Fibroblast of skin of left quadriceps (primary cell): Measurements from ENCODE around the gene KCND2.

Experiments
- DNase-seq, 2 experiments: peaks; one replicate each; pipeline ENCODE4 v3.0.0-alpha.2; 2013; ENCODE audit warnings: low read depth in 2 of 2

The KCND2 gene

DNA sequence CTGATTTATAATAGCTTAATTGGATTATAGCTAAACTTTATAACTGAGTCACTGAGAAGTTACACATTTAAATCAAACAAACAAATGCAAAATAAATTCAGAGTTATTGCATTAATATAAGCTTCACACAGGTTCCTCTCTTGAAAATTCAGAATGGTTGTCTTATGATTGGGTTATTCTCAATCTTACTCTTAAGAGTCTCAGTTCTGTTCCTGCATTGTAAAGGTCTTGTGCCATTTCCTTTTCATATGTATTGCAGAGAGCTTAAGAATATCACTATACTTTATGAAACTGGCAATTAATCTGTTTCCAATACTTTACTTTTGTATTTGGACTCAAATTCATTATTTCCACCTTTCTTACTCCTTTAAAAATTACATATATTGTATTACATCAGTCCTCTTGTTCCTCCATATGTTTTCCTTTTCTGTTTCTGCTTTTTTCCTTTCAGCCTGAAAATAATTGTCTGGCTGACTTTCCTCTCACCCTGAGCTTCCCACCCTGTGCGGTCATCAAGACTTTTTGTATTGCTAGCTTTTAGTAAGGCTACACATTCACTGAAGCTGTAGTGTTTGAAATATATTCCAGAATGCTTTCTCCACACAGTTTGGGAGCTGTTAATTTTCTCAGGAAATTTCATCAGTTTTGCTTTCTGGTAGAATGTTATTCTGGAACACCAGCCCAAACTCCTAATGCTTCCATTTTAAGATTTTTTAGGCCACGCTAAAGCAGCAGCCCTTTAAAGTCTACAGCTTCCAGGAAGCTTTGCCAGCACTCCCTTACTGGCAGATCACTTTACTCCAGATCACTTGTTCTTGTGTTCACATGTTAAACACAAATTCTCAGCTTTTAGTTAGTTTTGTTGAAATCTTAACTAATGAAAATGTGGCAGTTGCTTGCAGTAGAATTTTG is 139.4 kb downstream of the KCND2 start:
- DNase-seq: no peak

DNA sequence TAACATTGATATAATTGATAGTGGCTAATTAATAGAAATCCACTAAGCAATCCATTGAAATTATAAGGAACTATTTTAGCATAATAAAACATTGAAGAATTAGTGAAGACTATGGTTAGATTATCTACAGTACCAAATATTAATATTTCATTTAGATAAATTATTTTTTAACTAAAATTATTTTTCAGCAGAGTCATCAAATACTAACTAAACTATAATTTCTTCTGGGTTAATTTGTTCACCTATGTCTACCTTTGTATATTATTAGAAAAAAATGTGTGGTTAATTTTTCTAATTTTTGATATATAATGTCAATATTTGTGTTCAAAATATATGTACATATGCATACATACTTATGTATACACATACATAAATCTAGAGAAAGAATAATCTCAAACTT is 140.2 kb downstream of the KCND2 start:
- DNase-seq: no peak

DNA sequence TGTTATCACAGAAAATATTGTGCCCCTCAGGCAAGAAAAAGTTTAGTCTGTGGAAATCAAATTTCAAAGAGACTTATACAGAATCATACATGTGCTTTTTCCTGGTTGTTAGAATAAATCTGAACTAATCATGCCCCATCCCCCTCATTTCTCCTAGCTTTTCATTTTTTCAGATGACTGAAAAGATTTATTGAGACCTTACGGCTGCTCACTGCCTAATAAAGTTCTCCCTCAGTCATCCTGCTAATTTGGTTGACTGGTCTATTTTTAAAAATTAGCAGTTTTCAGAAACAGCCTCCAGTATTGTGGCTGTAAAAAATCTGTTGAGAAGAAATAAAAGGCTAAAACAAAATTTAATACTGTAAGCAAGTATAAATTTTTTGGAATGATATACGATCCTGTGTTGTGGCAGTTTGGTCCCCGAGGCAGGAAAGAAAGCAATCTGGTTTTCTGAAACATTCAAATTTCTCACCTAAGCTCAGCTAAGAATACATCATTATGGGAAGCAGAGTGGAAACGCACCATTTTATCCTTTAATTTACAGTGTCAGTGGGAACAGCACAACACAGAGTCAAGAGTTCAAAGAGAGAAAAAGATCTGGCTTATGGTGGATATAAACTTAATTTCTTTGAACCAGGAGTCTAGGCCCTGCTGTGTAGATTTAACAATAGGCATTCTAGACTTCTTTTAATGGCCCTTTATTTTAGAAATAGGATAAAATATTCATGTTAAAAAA is 144.4 kb downstream of the KCND2 start:
- DNase-seq: no peak

DNA sequence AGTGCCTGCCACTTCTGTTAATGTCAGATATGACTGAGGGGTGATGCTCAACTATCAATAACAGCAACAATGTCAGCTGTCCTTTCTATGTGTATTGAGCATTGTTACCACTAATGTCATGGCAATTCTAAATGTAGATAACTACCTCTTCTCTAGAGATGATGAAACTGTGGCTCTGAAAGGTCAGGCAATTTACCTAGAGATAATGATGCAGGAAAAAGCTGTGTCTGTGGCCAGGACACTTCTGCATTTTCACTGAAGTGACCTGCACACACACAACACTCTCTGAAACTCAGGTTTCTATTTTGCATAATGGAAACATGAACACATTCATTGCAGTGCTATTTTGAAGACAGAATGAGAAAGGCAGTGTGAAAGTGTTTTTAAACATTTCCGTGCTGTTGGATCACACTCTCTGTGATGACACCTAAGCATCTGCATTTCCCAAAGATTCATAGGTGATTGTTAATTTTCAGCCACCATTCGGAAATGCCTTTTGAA is 148.2 kb downstream of the KCND2 start:
- no peak for DNase-seq

DNA sequence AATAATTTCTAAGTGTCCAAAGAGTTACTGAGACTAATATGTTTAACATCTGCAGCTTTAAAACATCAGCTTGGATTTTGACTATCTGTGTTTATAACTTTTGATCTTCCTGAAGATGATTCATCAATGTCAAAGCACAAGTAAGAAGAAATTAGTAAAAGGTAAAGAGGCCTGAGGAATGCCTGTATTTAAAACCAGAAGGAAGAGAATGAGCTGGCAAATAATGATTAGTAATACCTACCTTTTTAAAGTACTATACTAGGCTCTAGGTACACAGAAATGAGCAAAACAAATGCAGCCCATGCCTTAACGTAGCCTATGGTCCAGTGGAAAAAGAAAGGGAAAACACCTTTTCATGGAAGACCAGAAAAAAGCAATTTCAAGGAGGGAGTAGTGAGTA is 158.0 kb downstream of the KCND2 start:
- no peak for DNase-seq

DNA sequence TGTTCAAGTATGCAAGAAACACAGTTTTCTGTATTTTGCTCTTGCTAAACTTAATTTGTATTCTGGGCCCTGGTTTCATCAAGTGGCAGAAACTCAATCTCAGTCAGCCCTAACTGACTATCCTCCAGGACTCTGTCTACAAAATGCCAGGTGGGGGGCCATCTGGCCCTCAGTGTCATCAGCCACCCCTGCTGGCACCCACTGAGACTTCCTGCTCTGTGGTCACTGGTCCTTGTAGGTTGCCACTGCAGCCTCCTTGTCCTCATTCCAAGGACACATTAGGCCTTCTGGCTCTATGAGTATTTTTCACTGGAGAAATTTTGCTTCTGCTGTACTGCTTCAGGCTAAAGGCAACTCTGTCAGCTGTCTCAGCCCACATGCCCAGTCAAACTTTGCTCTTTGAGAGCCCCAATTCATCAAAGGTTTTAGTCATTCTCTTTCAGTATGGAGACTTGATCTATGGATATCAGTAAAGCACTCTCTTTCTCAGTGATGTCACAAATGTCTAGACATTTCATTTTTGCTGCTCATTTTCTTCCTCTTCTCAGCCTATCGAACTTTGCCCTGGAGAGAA is 163.6 kb downstream of the KCND2 start:
- DNase-seq: no peak

DNA sequence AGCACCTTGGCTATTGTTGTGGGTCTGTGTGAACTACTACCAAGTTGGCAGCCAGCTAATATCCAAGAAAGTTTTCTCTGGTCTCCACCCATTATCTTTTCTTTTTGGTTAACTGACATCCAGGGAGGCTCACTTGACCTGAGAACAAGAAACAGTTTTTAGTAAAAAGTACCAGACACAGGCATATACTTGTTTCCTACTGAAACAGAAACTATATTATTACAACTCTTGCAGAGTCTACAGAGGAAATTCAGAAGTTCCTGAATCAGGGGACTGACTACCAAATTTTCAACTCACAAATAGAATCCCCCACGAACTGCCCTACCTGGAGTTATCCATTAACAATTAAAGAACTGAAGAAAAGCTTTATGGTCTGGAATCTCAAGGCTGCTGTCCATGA is 168.9 kb downstream of the KCND2 start:
- no peak for DNase-seq

DNA sequence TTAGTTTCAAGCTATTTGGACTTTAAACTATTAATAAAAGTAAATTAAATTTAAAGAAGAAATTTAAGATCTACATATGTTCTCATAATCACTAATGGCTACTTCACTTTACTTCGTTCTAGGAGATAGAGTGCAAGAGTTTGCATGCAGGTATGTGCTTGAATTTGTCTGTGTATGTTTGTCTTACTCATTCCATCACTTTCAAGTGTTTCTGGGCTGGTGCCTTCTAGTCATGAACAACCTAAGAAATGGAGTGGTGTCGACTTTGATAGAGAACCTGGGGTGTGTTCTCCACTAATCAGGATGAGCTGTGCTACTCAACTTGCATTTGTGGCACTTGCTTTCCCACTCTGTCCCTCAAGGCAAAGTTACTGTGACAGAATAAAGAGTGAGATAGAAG is 169.9 kb downstream of the KCND2 start:
- DNase-seq: no peak

DNA sequence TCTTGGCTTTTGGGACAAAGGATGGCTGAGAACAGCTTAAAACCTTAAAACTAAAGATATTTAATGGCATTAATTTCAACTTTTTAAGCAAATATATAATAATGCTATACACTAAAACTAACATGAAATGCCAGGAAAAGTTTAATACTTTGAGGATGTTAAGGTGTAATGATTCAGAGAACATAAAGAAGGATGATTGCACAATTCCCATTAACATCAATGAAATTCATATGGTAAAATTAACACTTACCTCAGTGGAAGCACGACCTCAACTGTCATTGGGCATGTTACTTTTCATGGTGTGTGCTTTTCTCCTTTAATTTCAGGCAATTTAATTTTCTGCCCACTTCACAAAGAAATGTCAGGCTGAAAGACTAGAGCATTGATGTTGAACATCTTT is 171.7 kb downstream of the KCND2 start:
- DNase-seq: no peak

DNA sequence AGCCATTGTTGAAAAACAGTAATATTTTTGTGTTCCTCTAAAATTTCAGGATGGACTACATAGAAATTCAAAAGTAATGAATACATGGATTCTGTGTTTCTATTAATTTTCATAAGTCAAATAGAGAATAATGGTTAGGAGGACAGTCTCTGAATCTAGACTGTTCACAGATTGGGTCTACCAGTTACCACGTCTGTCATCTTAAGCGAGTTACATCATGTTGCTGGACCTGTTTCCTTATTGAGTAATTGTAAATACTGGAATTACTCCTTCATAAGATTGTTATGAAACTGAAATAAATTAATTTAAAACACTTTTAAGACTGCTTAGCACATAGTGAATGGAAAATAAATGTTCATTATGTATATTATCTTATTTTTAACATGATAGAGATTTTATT is 172.3 kb downstream of the KCND2 start:
- no peak for DNase-seq

DNA sequence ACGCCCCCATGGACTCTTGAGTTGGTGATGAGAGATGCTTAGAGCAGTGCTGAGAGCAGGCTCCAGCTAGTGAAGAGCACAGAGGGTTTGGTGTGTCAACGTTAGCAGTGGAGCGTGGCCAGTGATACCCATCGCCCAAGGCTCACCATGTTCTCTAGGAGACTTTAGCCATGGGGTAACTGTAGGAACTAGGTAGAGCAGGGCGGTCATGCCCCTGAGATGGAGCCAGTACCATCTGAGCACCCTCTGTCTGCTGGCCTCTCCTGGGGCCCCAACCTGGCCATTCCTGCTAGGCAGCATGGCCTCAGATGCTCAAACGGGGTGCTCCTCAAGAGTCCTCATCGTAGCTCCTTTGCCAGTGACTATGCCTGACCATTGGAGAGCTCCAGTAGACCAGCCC is 179.7 kb downstream of the KCND2 start:
- DNase-seq: no peak

DNA sequence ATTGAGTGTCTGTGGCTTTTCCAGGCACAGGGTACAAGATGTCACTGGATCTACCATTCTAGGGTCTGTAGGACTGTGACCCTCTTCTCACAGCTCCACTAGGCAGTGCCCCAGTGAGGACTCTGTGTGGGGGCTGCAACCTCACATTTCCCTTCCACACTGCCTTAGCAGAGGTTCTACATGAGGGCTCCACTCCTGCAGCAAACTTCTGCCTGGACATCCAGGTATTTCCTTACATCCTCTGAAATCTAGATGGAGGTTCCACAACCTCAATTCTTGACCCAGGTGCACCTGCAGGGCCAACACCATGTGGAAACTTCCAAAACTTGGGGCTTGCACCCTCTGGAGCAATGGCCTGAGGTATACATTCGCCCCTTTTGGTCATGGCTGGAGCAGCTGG is 183.7 kb downstream of the KCND2 start:
- DNase-seq: no peak

DNA sequence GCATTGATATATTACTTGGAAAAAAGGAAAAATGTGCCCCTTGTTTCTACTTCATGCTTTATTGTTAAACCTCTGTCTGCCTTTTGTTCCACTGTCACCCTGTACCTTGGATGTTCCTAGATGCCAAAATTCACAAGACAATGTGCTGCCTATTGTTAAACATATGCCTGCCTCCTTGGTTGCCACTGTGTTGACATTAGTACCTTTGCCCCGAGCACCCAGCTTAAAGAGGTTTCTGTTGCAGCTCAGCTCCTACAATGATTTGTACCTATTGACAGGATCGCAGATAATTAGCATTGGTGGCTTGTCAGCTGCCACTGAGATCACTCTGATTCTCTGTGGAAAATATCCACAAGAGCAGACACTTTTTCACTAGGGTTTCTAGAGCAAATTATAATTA is 188.0 kb downstream of the KCND2 start:
- no peak for DNase-seq

DNA sequence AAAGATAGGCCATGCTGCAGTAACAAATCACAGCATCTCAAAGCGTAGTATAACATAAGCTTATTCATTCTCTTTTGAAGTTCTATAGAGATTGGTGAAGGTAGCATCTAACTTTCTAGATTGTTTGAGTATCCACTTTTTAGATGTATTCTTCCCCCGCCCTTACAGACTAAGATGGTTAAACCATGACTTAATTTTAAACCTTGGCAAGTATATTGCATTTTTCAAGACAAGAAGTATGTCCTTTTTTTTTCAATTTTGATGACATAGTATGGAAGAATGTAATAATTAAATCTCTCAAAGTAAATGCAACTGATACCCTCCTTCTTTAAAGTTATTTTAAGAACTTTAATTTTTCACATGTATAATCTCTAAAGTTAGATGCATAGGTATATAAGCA is 190.0 kb downstream of the KCND2 start:
- DNase-seq: peak in 1 of 2 experiments; percentile 3

DNA sequence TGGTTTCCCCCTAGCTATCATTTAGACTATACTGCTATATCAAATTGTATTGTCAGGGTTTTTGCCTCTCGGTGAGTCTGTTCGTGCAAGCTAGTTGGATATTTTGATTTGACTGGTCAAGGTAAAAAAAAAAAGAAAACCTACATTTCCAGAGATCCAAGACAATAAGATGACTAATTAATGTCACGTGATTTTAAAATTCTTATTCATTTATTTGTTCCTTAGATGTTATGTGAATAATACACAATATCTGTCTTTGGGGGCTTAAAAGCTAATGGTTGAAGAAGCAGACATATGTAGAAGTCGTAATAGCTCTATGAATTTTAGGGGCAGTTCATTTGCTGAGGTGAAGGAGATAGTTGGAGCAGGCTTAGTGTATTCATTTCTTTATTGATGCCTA is 191.1 kb downstream of the KCND2 start:
- no peak for DNase-seq

DNA sequence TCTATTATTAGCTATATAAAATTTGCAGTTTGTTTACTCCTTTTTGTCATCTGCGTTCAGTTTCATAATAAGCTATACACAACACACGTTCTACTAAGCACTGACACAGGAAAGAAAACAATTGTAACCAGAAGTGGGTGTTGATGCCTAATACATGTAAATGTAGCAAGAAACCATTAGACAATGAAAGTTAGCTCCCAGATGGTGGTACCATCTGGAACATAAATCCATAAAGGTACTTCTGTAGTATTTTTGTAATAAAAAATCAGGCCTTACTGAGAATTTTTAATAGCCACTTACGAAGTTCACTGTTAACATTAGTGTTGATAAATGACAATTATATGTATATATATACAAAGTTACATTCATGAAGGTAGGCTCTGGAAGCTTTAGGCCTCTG is 194.7 kb downstream of the KCND2 start:
- no peak for DNase-seq

DNA sequence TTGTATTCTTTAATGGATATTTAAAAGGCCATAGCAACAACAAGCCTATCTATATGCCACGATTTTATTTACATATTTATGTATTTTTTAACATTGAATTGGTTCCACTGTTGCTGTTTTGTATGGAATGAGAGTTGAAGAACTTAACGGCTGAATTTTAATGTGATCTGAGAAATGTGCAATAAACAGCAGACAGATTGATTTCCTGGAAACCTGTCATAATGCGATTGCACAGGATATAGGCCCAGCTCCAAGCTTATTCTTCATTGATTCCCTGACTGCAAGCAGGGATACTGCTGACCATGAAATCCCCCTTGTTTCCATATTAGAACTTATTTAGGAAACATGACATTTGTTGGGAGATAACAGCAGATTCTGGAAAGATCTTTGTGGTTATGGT is 195.6 kb downstream of the KCND2 start:
- no peak for DNase-seq

DNA sequence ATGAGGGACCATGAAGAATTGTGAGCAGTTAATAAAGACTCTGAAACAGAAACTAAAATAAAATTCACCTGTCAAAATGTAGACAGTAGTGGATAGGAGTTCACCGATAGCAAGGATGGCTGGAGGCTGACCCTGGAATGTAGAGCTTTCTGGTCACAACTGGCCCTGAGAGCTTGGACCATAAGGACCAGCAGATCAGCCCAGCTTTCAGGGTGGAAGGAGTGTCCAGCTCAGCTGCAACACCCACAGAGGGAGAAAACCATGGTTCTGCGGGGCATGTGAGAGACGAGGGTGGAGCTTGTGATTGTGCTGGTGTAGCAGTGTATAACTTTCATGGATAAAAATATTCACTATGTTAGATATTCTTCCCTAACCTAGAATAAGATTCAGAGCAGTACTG is 199.9 kb downstream of the KCND2 start:
- no peak for DNase-seq

DNA sequence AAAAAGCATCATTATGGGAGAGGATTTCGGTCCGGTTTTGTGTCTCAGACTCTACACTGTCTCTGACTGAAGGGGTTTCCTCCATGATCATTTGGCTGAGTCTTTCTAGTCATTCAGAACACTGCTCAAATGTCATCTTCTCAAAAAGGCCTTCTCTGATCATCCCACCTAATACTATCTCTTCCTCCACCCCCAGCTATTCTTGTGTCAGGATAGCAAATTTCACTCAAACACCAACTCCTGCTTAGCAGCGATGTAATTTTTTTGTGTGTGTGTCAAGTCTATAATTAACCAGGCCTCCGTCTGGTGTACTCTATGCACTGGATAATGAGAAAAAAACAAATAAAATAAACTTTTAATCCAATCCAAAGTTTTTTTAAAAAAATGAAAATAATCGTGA is 200.4 kb downstream of the KCND2 start:
- no peak for DNase-seq

DNA sequence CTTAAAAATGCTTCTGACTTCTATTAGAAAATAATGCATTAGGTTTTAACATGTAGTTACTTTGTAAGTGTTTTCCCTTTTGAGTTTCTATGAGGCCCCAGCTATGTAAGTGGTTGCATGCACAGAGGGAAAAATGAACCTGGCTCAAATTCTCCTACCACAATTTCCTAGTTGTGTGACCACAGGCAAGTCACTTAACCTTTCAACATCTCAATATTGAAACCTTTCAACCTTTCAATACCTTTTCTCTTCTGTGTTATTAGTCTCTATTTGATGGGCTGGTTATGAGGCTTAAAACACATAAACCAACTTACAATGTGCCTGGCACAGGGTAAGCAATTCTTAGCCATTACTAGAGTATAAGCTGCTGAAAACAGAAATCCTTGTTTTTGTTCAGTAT is 203.0 kb downstream of the KCND2 start:
- DNase-seq: no peak

DNA sequence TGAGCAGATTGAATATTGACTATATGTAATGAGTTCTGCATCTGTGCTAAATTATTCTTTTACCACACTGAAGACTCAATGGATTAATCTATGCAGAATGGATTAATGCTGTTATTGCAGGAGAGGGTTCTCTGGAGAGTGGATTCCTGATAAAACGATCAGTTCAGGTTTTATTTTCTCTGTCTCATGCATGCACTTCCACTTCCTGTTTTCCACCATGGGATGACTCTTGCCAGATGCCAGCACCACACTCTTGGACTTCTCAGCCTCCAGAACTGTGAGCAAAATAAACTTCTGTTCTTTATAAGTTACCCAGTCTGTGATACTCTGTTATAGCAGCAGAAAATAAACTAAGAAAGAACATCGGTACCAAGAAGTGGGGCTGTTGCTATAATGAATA is 207.5 kb downstream of the KCND2 start:
- DNase-seq: no peak

DNA sequence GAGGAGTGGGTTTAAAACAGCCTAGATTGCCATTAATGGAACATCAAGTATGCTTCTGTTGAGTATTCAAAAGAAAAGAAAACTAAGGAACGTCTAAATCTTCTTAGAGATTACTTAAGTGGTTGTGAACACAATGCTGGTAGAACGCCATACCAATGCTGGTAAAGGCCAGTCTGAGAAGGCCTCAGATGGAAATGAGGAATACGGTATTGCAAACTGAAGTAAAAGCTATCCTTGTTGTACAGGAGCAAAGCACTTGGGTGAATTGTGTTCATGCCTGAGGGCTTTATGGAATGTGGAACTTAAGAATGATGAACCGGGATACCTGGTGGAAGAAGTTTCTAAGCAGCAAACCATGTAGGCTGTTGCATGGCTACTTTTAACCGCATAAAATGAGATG is 208.0 kb downstream of the KCND2 start:
- no peak for DNase-seq

DNA sequence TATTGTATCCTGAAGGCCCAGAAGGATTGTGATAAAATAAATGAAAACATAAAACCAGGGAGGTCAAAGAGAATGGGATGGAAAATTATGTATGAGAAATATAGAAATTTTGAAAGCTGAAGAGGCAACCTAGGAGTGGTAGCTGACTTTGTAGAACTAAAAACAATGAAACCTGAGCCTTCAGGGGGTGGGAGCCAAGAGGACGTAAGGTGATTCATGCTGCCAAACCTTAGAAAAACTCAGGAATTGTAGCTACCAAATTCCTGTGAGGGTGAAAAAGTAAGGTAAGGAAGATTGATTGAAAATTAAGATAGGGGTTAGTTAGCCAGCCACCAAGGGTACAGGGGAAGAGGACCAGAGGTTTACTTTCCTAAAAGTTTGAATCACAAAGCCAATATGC is 213.2 kb downstream of the KCND2 start:
- no peak for DNase-seq
